ENCODE measurements around the gene KCNIP4. TPM values are rescaled to one million over a fixed set of nuclear protein-coding genes. Genes with fewer than 3 reads are reported as not detected.

The KCNIP4 gene
- total and polyA plus RNA-seq, 2 experiments from 2014 or later = 0.14 to 0.63 TPM

- TF ChIP-seq ZNF462 (CRISPR knock-in tag; IDR thresholded peaks at IDR 0.05) = no peak
Measured at GRCh38 chr4:21664355-21664754, 284.2 kb downstream of the KCNIP4 start (continued).

GRCh38 chr4:21656832-21657231 is 291.7 kb downstream of the KCNIP4 start:
- Mint-ChIP-seq H3K4me1 (no peaks in the 10 kb centered on the region), H3K4me3 (no peak overlapping the region), H3K9me3 (no peaks in the 10 kb centered on the region), H3K27me3 (ENCODE audit: insufficient read depth, low read depth, poor library complexity) (peaks cover 3% of the 10 kb centered on the region), H3K27ac (no peak overlapping the region), H3K36me3 (ENCODE audit: low read depth) (no peaks in the 10 kb centered on the region)
- no peak; the same call in 2 of the 3 replicates for ATAC-seq
- H3K4me3 ChIP-seq = no peak overlapping the region
- no peaks in the 10 kb centered on the region for H4K20me1 ChIP-seq (replicated peaks; ENCODE audit: insufficient read depth)
- no peaks in the 10 kb centered on the region for H3K4me1 ChIP-seq (ENCODE audit: insufficient read depth)
- no peaks in the 10 kb centered on the region for H3K27me3 ChIP-seq (ENCODE audit: insufficient read depth)
- peak; percentile 16 for DNase-seq (ENCODE audit: low spot score)
- H3K9me2 ChIP-seq (ENCODE audit: insufficient read depth) = no peaks in the 10 kb centered on the region
- H3F3A ChIP-seq (replicated peaks; ENCODE audit: low read depth) = no peaks in the 10 kb centered on the region
- H3K79me2 ChIP-seq (replicated peaks; ENCODE audit: insufficient read depth) = no peaks in the 10 kb centered on the region
- H3K36me3 ChIP-seq (ENCODE audit: insufficient read depth) = no peaks in the 10 kb centered on the region
- no peak overlapping the region for H2AFZ ChIP-seq
- H3K27ac ChIP-seq (ENCODE audit: low read depth) = no peak overlapping the region
- H3K4me2 ChIP-seq = no peak overlapping the region
- TF ChIP-seq REST (IDR thresholded peaks at IDR 0.05; ENCODE audit: unreplicated experiment) = no peak
